GM10248 (cell line): ENCODE data around the gene FCRL5.

Source experiments
- CTCF ChIA-PET: fragments of 300-600 bp; sonication (Branson Sonifier 250); formaldehyde crosslinking; extraction: SDS; loops from one replicate; lab custom pipeline; 2021; ENCODE audit warnings: antibody characterized with exemption; lab: Yijun Ruan, JAX
- POLR2A ChIA-PET: fragments of 350-650 bp; sonication (Branson Sonifier 250); formaldehyde crosslinking; extraction: SDS; loops from one replicate; lab custom pipeline; 2020; ENCODE audit warnings: antibody characterized with exemption; lab: Yijun Ruan, JAX
- DNase-seq: peaks from one replicate; pipeline ENCODE4 v3.0.0; 2012; ENCODE audit errors: extremely low spot score
- TF ChIP-seq, protein P1 (sequence below): IDR thresholded peaks from 2 replicates; pipeline ENCODE4 v1.5.1; 2012; ENCODE audit warnings: mild to moderate bottlenecking, low read depth; ENCODE audit errors: extremely low read depth, missing control alignments, control extremely low read depth

The FCRL5 gene

DNA sequence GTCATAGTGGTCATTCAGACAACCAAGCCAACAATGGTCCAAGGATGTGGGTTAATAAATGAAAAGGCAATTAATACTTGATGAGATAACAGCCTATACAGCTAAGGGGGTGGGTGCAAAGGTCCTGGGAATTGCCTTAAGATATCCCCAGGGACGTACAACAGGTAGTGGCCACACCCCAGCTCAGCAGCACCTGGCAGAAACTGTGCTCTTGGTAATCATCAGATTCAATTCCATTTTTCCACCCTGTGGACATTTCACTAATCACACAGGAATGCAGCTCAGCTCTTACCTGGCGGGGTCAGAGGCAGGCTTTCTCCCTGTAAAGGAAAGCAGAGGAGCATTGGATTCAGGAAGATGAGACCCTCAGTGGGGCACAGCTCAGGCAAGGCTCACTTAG is 32.9 kb downstream of the FCRL5 start:
- ChIA-PET CTCF (interaction anchor here (0.7 to 2.4 kb wide), 3 partner anchors 11 to 16 kb away, joined by 3 to 11 read pairs (median 3); no protein-coding TSS in a partner anchor), POLR2A (no interaction called here)
- no peak for DNase-seq
- TF ChIP-seq, protein P1, sequence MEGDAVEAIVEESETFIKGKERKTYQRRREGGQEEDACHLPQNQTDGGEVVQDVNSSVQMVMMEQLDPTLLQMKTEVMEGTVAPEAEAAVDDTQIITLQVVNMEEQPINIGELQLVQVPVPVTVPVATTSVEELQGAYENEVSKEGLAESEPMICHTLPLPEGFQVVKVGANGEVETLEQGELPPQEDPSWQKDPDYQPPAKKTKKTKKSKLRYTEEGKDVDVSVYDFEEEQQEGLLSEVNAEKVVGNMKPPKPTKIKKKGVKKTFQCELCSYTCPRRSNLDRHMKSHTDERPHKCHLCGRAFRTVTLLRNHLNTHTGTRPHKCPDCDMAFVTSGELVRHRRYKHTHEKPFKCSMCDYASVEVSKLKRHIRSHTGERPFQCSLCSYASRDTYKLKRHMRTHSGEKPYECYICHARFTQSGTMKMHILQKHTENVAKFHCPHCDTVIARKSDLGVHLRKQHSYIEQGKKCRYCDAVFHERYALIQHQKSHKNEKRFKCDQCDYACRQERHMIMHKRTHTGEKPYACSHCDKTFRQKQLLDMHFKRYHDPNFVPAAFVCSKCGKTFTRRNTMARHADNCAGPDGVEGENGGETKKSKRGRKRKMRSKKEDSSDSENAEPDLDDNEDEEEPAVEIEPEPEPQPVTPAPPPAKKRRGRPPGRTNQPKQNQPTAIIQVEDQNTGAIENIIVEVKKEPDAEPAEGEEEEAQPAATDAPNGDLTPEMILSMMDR: no peak

DNA sequence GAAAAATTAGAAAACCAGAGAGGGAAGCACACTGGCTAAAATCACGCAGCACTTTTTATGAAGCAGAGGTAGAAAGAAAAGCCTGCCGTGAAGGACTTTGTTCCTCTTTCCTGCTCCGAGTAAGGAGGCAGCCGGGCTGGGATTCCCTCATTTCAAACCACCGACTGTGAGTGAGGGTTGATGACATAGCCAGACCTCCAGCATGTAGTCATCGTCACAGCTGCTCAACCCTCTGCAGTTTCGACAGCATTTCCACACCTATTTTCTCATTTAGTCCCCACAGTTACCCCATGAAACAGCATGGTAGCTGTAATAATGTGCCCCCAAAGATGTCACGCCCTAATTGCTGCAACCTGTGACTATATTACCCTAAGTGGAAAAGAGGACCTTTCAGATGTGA is 35.3 kb downstream of the FCRL5 start:
- DNase-seq: no peak
- ChIA-PET CTCF (interaction anchor here (1.0 to 1.4 kb wide), 2 partner anchors 11 to 18 kb away, joined by 3 to 6 read pairs; no protein-coding TSS in a partner anchor), POLR2A (no interaction called here)
- TF ChIP-seq, protein P1: no peak

DNA sequence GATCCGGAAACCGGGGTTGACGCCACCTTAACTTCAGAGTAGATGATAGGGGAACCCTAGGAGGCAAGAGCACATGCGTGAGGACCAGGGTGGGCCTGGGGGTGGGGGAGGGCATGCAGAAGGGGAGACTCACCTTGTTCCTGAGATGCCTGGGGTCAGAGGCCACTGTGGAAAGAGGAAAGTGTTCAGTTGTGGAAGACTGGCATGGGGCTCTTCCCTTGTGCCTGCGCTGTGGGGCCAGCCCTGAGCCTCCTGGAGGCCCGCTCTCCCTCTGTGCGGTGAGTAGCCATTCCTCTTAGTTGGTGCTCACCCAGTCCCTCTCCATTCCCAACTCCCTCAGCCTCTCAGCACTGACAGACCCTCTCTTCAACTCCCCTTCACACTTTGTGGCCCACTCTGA is 36.6 kb downstream of the FCRL5 start:
- no peak for DNase-seq
- CTCF ChIA-PET: interaction anchor here (1.2 to 1.8 kb wide), 4 partner anchors 9 to 20 kb away, joined by 3 to 6 read pairs (median 4); no protein-coding TSS in a partner anchor
- TF ChIP-seq, protein P1: no peak
- POLR2A ChIA-PET: no interaction called here

DNA sequence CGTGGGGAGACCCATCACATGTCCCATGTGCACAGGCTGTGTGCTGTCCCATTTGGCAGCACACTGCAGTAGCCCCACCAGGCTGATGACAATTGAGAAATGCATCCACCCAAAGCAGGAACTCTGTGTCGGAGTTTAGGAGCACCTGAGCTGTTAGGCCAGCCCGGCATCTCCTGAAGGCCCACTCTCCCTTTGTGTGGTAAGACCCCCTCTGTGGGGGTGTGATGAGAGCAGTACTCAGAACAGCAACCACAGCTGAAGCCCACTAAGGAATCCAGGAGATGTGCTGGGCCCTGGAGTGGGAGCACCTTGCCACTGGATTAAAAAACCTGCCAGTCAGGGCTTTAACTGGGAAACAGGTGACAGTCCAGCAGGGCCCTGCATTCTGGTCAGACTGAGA is 37.2 kb downstream of the FCRL5 start:
- TF ChIP-seq, protein P1: no peak
- ChIA-PET POLR2A (no interaction called here), CTCF (interaction anchor here (1.2 to 2.5 kb wide), 3 partner anchors 9 to 19 kb away, joined by 3 to 11 read pairs (median 4); no protein-coding TSS in a partner anchor)
- no peak for DNase-seq

DNA sequence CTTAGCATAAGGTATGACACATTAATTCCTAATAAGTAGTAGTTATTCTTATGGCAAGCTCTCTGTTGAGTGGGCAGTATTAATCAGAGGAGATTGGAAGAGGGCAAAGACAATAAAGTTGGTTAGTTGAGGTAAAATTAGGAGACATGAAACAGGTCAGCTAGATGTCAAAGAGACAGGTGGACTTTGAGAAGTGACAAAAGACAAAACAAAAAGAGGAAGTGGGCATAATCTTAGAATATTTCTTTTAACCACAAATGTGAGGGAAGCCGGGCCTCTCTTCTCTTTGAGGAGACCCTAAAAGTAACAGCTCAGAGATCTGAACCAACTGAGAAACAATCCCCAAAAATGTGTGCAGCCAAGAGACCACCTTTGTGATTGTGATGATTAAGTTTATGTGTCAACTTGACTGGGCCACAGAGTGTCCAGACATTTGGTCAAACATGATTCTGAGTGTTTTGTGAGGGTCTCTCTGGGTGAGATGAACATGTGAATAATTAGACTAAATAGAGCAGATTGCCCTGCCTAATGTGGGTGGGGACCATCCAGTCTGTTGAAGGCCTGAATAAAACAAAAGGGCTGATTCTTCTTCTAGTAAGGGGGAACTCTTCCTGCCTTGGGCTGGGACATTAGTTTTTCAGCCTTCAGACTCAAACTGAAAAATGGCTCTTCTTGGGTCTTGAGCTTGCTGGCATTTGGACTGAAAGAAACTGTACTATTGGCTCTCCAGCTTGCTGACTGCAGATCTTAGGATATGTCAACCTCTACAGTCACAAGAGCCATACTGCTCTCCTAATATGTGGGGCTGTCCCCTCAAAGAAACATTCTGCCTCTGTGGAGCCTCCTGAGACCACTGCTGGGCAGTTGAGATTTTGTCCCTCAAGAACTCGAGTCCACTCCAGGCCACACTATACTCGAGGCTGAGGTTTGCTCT is 40.0 kb downstream of the FCRL5 start:
- DNase-seq: peak; percentile 57
- ChIA-PET POLR2A (no interaction called here), CTCF (interaction anchor here (1.0 to 3.6 kb wide), 8 partner anchors 7 to 137 kb away, joined by 3 to 26 read pairs (median 6); no protein-coding TSS in a partner anchor)
- TF ChIP-seq, protein P1: no peak

DNA sequence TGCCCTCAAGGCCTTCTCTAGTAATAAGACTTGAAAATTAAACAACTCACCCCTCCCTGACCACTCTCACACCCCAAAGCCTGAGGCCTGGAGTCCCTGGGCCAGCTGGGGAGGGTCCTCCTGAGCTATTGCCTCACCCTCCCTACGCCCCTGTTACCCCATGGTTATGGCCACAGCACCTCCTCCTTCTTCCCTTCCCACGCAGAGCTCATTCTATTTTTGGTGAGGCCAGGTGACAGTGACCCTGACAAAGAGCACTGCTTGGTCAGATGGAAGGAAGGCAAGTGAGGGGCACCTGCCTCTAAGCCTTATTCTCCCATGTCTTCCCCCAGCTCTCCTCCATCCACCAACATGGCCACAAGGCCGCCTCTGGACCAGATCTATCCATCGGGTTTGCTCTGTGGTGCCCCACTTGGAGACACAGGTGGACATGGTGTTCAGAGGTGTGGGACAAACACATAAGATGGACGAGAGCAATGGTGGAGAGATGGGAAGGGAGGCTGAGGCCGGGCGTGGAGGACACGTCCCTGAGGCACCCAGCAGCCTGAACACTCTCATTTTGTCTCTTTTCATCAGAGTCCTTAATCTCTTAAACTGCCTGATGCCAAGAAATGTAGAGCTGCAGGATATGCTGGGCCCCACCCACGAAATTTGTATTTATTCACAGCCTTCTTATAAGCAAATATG is 42.6 kb downstream of the FCRL5 start:
- TF ChIP-seq, protein P1: no peak
- POLR2A ChIA-PET: no interaction called here
- no peak for DNase-seq
- CTCF ChIA-PET: interaction anchor here (1.0 to 3.6 kb wide), 4 partner anchors 14 to 146 kb away, joined by 3 to 26 read pairs (median 4); no protein-coding TSS in a partner anchor
